Stimulated activated CD8-positive, alpha-beta memory T cell treated with anti-CD3 and anti-CD28 coated beads, Interleukin-7, amount 100 ng/mL, for 1 hour (primary cell): ENCODE measurements around the gene DNAH10.

Source experiments
- DNase-seq, 2 donors: peaks; one replicate each; pipeline ENCODE4 v3.0.0-alpha.2; 2020; ENCODE audit warnings: low read depth in 2 of 2

Gene DNAH10

DNA sequence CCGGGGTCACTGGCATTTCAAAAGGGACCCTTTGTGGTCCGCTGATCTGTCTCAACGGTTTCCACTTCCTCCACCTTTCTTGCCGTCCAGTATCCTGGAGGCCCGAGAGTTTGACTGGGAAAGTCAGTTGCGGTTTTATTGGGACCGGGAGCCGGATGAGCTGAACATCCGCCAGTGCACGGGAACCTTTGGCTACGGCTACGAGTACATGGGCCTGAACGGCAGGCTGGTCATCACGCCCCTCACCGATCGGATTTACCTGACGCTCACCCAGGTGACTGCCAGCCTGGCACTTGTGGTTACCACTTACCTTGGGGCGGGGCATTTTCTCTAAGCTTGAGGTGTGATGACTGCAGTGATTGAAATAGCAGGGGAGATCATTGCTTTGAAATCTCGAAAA lies 83.8 kb downstream of the DNAH10 start:
- no peak for DNase-seq

DNA sequence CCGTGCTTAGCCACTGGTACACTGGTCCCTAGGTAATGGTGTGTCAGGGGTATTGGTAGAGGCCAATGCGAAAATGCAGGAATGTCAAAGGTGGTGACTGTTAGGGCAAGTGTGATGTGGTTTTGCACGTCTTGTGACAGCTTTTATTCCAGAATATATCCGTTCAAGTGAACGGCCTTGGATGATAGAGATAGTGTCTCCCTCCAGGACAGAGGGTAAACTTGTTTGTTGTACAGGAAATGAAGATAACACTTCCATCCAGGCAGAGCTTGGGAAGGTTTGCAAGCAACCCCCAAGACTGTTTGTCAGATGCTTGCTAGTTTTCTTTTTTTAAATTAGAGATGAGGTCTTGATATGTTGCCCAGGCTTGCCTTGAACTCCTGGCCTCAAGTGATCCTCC lies 84.2 kb downstream of the DNAH10 start:
- DNase-seq = no peak

DNA sequence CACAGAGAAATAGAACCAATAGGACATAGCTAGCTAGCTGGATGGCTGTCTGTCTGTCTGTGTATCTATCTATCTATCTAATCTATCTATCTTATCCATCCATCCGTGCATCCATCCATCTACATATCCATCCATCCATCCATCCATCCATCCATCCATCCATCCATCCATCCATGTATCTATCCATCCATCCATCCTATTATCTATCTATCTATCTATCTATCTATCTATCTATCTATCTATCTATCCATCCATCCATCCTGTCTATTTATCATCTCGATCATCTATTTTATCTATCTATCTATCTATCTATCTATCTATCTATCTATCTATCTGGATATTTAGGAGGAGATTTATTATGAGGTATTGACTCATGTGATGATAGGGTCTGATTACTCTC lies 84.9 kb downstream of the DNAH10 start:
- DNase-seq = no peak

DNA sequence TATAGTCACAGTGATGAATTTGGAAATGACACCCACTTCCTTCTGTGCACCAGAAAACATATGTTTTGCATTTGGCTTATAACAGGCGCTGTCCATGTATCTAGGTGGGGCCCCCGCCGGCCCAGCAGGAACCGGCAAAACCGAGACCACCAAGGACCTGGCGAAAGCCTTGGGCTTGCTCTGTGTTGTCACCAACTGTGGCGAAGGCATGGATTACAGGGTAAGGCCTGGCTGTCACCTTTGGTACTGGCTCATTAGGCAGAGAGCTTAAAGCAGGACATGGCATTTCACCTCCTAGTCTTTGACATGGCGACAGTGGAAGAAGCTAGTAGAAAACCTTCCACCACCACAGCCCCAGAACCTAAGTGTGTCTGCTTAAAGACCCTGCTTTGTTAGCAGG lies 85.8 kb downstream of the DNAH10 start:
- DNase-seq = no peak

DNA sequence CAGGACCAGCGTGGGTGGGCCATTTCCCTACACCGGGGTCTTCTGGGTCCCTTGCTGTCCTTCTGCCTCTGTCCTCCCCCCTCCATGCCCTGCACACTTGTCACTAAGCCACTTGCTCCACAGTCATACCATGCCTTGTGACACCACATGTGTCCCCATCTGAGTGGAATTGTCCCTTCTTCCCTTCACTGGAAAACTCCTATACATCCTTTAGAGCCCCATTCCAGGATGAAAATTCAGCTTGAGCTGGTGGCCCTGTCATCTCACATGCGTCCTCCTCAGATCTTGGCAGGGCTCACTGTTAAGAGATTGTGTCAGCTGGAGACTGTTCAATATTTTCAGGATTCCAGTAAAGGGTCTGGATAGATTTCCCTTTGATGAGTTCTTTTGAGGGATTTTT lies 87.4 kb downstream of the DNAH10 start:
- DNase-seq = no peak

DNA sequence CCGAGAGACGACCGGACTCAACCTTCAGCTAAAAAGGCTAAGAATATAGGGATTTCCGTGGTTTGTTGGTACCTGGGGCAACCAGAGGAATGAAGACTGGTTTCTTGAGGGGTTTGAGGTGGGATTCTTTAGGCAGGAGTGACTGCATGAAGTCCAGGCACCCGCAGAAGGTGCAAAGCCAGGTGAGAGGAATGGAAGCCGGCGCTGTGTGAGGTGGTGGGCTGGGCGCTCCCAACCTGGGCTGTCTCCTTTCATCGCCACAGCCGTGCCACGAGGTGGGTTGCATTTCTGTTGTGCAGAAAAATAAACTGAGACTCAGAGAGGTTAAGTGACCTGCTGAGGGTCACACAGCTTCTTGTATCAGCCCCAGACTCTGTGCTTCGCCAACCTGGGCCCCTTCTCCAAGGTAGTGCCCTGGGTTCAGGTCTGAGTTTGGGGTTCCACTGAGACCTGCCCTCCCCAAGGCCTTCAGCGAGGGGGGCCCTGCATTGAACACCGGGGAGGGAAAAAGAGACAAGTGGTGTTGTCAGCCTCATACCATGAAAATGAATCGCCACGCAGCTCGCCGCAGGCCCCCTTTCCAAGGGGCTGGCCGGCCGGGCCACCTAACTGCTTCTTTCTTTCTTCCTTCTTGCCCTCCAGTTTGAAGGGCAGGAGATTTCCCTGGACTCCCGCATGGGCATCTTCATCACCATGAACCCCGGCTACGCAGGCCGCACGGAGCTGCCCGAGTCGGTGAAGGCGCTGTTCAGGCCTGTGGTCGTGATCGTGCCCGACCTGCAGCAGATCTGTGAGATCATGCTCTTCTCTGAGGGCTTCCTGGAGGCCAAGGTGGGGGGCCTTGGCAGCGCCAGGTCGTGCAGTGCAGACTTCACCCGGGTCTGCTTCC lies 88.4 kb downstream of the DNAH10 start:
- no peak for DNase-seq

DNA sequence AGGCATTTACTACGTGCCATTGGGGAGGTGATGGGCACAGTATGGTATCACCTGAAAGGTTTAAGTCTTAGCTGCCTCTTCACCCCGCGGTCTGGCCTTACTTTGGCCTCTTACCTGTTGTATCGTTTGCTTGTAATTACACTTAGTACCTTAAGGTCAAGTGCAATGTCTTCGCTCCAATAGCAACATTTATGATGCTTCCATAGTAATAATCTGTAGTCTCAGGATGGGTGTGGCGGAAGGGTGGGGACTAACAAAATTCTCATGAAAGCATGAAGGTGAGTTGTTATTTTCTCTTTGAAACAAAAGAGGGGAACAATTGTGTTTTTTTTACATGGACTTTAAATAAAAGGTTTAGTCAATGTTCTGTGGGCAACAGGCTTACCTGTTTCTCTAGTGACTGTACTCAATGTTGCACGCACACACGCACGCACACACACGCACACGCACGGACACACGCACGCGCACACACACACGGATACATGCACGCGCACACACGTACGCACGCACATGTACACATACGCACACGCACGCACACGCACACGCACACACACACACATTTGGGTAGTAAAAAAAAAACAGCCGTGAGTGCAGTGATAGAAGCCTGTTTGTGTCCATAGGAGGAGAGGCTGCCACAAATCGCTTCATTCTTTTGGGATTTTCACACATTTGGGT lies 91.4 kb downstream of the DNAH10 start:
- DNase-seq = no peak

DNA sequence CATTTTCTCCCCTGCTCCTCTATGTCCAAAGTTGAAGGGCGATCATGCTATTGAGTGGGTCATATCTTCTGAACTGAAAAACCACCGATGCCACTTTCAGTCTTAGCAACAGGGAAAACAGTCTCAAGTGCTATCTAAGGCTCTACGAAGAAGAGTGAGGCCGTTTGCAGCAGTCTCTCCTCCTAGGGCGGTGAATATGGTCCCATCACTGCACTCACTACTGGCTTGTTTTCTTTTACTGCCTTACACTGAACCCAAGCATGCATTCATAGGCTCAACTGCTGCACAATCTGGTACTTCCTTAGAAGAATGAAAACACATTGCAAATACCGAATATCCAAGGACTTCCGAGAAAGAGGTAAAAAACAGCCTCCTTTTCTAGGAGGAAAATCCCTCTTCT lies 92.1 kb downstream of the DNAH10 start:
- no peak for DNase-seq

DNA sequence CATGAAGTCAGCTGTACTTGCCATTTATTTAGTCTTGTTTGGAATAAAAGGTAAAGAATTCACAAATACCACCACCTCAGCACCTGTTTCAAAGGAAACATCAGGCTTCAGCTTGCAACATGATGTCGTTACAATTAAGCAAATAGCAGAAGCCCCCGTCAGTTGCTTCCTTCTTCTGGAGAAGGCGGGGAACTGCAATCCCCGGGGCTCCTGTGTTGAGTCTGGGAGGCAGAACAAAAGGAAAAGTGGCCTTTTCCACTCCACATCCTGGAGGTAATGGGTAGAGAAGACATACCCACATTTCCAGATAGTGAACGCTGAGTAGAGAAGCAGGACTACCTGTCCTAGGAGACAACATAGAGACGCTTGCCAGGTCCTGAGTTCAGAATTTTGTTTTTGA lies 92.8 kb downstream of the DNAH10 start:
- DNase-seq = no peak

DNA sequence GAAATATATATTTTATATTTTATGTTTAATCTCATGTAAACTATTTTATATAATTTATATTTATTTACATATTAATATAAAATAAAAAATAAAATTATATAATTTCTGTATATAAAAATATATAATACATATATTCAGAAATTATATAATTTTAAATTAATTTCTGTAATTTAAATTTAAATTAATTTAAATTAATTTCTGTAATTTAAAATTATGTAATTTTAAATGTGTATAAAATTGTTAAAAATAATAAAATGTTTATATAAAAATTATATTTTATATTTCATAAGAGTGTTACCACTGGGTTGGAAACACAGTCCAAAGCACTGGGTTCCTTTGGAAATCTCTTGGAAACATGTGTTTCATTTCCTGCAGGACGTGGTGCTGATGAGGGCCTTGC lies 94.6 kb downstream of the DNAH10 start:
- no peak for DNase-seq

DNA sequence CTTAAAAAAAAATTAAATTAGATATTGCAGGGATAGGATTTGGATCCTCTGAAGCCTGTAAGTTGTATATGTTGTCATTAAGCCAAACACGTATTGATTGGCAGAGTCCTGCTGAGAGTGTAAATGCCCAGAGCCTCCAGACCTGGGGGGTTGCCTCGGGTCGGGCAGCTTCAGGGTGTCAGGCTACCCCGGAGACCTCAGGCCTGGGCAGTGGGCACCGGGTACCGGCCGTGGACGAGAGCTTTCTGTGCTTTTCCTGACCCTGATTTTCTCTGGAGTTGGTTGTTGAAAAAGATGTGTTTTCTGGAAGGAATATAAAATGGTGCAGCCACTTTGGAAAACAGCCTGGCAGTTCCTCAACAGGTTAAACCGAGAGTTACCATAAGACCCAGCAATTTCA lies 96.1 kb downstream of the DNAH10 start:
- no peak for DNase-seq

DNA sequence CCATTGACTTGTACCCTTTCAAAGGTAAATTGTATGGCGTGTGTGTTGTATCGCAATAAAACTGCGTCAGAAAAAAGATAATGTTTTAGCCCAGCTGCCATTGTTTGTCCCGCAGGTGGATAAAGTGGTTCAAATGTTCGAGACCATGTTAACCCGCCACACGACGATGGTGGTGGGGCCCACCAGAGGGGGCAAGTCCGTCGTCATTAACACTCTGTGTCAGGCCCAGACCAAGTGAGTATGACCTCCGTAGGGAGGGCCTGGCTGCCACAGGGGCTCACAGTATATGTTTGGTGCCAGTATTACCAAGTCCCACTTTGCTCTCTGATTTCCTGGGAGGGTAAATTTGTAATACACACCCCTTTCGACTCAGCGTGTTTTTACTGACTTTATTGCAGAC lies 96.9 kb downstream of the DNAH10 start:
- no peak for DNase-seq

DNA sequence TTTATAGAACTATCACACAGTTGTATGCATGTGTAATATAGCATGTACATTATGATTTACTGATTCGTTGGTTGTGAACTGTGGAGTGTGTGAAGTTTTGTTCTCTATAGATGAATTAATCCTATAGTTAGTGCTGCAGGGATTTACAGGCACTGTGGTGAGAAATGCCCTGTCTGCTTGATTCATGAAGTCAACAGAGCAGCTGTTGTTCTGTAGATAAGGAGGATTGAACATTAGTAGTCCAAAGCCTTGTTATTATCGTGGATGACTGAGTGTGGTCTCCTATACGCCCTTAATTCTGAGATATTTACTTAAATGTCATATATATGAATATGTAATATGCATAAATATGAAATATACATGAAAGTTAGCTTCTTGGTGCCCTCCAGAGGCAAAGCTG lies 98.3 kb downstream of the DNAH10 start:
- DNase-seq = no peak

DNA sequence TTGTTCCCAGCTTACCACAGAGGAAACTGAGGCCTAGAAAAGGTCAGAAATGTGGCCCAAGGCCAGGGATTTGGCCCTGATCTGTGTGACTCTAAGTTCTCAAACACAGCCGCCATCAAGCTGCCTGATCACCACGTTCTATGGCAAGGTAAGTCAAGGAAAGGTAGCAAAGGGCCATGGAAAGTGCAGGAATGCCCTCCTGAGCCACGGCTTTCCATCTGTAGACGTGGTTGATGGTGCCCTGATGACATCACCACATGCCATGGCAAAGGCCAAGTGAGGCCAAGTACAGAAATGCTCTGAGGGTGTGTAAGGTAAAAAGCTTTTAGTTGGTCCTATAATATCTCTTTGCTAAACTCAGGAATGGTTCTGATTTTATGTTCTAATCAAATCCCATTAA lies 99.3 kb downstream of the DNAH10 start:
- no peak for DNase-seq

DNA sequence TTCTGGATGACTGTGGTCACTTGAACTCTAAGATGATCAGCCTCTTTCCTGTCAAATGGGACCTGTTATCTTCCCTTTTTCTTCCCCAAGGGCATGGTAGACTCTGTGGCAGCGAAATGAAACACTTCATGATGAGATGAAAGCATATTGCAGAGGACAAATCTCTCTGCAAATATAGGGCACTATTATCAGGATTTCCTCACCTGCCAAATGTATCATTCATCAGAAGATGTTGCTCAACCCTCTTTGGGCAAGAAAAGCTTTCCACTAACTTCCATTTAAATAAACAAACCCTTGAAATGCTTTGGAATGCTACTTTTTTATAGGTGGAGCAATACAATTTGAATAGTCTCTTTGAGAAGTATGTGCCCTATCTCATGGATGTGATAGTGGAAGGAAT lies 105.0 kb downstream of the DNAH10 start:
- DNase-seq = no peak

DNA sequence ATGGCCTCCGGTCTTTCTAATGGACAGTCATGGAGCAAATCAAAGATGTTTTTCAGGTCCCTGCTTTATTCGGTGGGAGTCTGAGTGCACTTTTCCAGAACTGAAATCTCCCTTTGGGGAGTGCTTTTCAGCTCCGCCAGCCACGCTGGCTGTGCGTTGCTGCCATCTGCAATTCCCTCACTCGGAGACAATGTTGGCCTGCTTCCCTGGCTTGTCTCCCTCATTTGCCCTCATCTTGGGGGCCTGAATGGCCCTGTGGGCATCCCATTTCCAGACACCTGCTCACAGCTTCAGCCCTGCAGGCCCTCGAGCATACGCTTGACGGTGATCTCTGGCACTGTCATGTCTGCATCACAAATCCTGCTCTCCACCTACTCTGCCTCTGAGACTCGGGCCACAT lies 106.7 kb downstream of the DNAH10 start:
- no peak for DNase-seq

DNA sequence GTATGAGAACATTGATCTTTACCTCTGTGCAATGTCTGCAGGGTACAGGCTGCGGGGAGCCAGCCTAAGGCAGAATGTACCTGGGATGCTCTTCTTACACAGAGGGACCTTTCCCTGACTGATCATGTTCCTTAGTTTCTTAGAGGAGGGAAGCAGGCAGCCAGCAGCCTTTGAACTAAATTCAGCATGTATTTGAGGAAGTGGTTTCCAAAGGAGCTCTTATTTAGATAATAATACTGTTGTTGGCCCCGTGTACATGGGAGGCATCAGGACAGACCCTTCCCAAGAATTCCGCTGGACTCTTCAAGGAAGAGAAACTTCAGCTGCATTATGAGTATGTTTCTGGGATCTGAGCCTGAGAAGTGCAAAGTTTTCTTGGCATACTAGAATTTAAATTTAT lies 111.7 kb downstream of the DNAH10 start:
- DNase-seq = no peak

DNA sequence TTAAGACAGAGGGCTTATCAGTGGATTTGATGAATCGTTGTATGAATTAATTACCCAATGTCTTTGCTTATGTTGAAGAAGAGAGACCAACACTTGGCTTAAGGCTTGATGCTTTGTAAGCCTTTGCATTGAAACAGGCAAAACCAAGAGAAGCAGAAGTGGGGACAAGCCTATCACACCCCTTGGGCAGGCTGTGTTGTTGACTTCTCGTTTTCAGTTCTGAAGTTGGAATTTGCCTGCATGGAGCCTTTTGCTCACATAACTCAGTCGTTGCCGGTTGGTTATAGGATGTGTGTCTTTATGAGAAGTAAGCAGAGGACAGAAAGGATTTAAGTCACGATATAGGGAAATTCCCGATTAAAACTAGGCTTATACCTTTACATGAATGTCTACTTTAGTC lies 115.9 kb downstream of the DNAH10 start:
- no peak for DNase-seq

DNA sequence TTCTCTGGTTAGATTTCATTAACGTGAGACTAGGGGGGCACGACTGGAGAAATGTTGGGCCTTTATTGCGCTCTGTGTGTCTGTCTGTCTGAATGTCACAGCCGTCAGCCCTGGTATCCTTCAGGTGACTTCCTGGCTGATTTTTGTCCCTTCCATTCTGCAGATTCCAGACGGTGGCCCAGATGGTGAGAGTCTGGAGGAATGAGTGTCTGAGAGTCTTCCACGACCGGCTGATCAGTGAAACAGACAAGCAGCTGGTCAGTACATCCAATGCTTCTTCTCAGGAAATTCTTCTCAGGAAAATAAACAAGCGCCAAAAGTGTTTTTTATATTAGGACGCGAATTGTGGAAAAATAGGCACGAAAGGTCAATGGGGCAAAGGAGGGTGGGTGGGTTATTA lies 117.0 kb downstream of the DNAH10 start:
- DNase-seq = no peak

DNA sequence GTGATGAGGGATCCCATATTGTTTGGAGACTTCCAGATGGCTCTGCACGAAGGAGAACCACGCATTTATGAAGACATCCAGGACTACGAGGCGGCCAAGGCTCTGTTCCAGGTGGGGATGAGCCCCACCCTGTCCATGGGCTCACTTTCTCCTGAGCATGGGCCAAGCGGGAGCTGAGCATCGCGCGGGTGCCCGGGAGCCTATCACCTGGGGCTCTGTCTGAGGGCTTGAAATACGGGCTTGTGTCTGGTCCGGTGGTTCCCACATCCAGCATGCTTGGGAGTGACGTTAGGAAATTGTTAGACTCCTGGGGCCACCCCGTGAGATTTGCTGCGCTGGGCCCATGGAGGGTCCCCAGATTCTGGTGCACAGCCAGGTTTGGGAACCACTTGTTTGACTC lies 117.6 kb downstream of the DNAH10 start:
- DNase-seq = no peak

DNA sequence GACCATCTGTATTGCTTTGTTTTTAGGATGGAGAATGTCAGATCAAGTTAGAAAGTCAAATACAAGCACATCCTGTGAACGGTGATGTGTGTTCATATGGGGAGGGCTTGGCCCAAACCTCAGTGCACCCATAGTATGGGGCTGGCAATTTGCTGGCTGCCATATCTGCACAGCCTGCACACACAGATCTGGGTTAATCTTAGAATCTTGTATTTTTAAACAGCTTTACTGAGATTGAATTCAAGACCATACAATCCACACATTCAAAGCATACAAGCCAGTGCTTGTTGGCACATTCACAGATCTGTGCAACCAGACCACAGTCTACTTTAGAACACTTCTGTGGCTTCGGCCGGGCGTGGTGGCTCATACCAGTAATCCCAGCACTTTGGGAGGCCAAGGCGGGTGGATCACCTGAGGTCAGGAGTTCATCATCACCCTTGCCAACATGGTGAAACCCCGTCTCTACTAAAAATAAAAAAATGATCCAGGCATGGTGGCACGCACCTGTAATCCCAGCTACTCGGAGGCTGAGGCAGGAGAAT lies 120.1 kb downstream of the DNAH10 start:
- DNase-seq = no peak

DNA sequence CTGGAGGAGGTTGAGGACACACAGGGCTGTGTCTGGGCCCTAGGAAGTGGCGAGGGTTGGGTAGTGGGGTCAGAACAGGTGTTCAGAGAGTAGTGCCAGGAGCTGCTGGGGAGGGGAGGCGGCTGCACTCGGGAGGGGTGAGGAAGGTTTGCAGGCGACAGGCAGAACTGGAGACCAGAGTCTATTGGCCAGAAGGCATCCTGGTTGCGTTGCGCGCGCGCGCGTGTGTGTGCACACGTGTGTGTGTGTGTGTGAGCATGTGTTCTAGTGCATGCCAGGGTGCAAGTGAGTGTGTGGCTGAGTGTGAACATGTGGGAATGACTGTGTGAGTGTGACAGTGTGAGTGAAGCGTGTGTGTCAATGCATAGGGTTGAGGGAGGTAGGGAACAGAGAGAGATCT lies 124.2 kb downstream of the DNAH10 start:
- DNase-seq = no peak

DNA sequence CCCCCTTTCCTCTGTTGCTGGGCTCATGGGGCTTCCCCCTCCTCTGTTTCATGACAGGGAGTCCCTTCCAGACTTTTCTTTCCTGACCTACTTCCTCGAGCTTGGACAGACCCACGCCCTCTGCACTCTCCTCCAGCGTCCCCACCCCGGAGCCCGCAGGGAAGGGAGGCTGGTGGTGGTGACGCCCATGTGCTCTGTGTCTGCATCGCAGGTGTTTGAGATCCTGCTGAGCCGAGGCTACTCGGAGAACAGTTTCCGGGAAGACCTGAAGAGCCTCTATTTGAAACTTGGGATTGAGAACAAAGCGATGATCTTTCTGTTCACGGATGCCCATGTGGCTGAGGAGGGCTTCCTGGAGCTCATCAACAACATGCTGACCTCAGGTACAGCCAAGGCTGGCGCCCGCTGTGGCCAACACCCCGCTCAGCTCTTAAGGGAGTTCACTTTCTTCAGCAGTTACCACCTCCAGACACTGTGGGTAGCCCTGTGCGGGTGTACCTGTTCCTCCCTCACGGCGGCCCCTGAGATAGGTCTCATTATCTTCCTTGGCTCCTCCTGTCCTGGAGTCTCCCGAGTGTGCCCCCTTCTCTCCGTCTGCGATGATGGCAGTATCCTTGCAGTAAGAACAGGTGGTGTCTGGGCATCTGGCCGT lies 125.0 kb downstream of the DNAH10 start:
- DNase-seq = no peak
